ENCODE results near the gene ARL10.

DNA sequence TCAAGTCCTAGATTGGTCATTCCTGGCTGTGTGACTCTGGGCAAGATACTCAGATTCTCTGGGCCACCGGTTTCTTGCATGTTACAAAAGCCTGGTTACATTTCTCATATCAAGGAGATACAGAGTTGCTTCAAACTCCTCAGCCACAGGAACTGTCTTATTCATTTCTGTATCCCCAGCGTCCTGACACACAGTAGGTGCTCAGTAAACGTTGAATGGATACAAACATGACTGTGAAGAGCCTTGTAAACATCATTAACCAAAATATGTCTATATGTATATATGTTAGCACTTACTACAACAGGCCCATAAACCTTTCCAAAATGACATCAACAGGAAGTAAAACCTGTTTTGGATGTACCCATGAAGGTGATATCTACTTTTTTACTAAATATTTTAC, 49.4 kb downstream of the ARL10 start:
- TF ChIP-seq, protein P1, sequence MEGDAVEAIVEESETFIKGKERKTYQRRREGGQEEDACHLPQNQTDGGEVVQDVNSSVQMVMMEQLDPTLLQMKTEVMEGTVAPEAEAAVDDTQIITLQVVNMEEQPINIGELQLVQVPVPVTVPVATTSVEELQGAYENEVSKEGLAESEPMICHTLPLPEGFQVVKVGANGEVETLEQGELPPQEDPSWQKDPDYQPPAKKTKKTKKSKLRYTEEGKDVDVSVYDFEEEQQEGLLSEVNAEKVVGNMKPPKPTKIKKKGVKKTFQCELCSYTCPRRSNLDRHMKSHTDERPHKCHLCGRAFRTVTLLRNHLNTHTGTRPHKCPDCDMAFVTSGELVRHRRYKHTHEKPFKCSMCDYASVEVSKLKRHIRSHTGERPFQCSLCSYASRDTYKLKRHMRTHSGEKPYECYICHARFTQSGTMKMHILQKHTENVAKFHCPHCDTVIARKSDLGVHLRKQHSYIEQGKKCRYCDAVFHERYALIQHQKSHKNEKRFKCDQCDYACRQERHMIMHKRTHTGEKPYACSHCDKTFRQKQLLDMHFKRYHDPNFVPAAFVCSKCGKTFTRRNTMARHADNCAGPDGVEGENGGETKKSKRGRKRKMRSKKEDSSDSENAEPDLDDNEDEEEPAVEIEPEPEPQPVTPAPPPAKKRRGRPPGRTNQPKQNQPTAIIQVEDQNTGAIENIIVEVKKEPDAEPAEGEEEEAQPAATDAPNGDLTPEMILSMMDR (IDR thresholded peaks at IDR 0.05), result no peak
- TF ChIP-seq POLR2A (IDR thresholded peaks at IDR 0.05), result no peak
- TF ChIP-seq POLR2AphosphoS5 (IDR thresholded peaks at IDR 0.05), result no peak
